GM12864 (cell line): ENCODE measurements around the gene FNIP1.

ENCODE experiments used
- DNase-seq: peaks from one replicate; pipeline ENCODE4 v3.0.0-alpha.2; 2011; ENCODE audit warnings: low read depth
- H3K4me3 ChIP-seq: 2 replicates; pipeline ENCODE4 v1.5.1; 2011; ENCODE audit warnings: mild to moderate bottlenecking, low read depth, low read length, control low read depth
- TF ChIP-seq, protein P1 (sequence below): IDR thresholded peaks from 2 replicates; pipeline ENCODE4 v1.5.1; 2011; ENCODE audit warnings: low read depth, mild to moderate bottlenecking, moderate library complexity, low read length, control low read depth, inconsistent platforms; ENCODE audit errors: missing control alignments

Gene FNIP1

DNA sequence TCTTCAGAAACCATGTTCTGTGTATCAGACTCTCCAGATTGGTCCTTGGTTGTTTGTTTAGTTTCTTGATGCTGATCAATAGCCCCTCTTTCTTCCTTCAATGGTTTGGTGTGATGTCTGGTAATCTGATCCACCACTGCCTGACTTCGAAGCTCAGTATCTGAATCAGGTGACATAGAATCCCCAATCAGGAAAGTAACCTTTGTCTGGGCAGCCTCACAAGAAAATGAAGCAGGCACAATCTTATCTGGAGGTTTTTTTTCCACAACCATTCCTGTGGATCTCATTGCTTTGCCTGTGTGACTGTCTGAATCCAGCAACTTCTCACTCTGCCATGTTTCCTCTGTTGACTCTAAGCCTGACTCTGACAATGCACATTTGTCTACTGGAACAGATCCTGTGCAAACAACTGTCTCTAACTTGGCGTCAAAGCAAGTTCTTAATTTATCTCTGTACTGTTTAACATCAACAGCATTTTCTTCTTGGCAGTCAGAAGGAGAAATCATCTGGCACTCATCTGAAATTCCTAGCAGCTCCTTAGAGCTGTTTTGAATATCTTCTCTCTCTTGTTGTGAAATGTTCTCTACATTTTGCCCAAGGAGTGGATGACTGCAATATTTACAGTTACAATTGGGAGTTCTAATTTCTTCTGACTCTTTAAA lies 124.7 kb downstream of the FNIP1 start:
- TF ChIP-seq, protein P1, sequence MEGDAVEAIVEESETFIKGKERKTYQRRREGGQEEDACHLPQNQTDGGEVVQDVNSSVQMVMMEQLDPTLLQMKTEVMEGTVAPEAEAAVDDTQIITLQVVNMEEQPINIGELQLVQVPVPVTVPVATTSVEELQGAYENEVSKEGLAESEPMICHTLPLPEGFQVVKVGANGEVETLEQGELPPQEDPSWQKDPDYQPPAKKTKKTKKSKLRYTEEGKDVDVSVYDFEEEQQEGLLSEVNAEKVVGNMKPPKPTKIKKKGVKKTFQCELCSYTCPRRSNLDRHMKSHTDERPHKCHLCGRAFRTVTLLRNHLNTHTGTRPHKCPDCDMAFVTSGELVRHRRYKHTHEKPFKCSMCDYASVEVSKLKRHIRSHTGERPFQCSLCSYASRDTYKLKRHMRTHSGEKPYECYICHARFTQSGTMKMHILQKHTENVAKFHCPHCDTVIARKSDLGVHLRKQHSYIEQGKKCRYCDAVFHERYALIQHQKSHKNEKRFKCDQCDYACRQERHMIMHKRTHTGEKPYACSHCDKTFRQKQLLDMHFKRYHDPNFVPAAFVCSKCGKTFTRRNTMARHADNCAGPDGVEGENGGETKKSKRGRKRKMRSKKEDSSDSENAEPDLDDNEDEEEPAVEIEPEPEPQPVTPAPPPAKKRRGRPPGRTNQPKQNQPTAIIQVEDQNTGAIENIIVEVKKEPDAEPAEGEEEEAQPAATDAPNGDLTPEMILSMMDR: no peak

DNA sequence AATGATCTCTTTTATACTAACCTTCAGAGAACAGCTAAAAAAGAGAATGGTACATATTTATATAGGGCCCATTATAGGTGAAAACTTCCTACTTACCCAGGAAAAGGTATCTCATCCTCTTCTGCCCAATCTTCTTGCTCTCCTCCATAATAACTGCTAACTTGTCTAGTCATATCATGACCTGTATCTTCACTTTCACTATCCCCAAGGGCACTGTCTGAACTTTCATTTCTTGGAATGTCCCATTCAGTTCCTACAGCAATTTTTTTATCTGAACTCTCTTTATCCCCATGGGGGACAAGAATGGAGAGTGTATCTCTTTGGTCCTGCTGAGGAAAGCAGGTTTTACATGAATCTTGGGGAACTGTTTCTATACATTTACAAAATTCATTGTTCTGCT lies 125.4 kb downstream of the FNIP1 start:
- H3K4me3 ChIP-seq: no peak overlapping the region
- TF ChIP-seq, protein P1: no peak
- no peak for DNase-seq

More for the DNA sequence above, 124.7 kb downstream of the FNIP1 start:
- no peak for DNase-seq
- H3K4me3 ChIP-seq: no peak overlapping the region

DNA sequence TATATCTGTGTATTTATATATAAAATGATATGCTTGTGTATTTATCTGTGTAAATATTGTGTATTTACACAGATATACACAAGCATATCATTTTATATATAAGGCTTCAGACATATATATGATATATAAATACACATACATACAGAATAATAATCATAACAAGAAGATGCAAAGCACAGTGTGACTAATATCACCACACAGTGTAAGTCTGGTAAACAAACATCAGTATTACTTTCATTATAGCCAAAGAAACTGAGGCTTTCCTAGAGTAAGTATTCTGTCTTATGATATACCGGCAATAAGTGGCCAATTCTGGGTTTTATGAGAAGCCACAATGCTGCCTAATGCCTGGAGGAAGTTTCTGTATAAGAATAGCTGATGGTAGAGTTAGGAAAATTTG lies 131.9 kb downstream of the FNIP1 start:
- TF ChIP-seq, protein P1: no peak
- no peak for DNase-seq
- no peak overlapping the region for H3K4me3 ChIP-seq

DNA sequence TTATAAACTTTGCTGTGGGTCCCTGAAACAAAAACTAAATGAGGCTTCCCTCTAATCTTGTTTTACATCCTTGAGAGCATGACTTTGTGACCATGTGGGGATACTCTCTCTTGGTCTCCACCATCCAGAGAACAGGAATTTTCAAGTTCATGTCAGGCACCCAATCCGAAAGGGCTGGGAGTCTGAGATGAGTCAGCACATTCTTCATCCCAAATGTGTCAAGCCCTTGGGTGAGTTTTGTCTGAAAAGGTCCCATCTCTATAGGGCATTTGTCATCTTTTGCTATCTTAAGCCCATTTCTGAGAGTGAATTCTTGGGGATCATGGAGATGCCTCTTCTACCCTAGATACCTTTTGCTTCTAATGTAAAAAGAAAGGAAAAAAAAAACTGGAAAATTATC lies 134.9 kb downstream of the FNIP1 start:
- DNase-seq: no peak
- no peak overlapping the region for H3K4me3 ChIP-seq
- TF ChIP-seq, protein P1: no peak

DNA sequence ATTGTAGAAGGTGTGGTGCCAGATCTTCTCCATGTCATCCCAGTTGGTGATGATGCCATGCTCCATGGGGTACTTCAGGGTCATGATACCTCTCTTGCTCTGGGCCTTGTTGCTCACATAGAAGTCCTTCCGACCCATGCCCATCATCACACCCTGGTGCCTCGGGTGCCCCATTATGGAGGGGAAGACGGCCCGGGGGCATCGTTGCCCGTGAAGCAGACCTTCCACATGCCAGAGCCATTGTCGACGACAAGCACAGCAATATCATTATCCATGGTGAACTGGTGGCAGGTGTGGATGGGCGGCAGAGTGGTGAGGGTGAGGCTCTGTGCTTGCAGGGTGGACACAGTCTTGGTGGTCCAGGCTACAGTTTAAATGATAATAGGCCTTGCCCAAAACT lies 137.0 kb downstream of the FNIP1 start:
- no peak overlapping the region for H3K4me3 ChIP-seq
- TF ChIP-seq, protein P1: no peak
- DNase-seq: no peak

DNA sequence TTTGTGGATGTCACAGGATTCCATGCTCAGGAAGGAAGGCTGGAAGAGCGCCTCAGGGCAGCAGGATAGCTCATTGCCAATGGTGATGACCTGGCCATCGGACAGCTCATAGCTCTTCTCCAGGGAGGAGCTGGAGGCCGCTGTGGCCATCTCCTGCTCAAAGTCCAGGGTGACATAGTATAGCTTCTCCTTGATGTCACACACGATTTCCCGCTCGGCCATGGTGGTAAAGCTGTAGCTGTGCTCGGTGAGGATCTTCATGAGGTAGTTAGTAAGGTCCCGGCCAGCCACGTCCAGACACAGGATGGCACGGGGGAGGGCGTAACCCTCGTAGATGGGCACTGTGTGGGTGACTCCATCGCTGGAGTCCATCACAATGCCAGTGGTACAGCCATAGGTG lies 137.5 kb downstream of the FNIP1 start:
- no peak for DNase-seq
- TF ChIP-seq, protein P1: no peak
- H3K4me3 ChIP-seq: no peak overlapping the region

DNA sequence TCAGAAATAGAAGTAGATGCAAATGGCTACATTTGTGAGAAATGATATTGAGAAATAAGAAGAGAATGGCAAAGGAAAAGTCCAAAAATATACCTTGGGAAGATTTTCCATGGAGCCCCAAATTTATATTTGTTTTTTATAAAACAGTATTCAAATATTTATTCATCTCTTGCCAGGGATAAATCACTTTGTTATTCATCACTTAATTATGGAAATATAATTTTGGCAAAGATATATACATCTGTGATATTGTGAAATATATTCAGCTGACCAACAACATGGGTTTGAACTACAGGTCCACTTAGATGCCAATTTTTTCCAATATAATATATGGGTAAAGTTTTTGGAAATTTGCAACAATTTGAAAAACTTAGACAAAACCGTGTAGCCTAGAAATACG lies 142.0 kb downstream of the FNIP1 start:
- DNase-seq: no peak
- TF ChIP-seq, protein P1: no peak
- no peak overlapping the region for H3K4me3 ChIP-seq
